ENCODE data around the gene CUX1.
A peak's percentile ranks its signal among the peaks of the same experiment; 100 is the strongest.

The CUX1 gene

GRCh38 chr7:102146122-102146521 is 328.7 kb downstream of the CUX1 start:
- H2AFZ ChIP-seq (ENCODE audit: low read length, unreplicated experiment) = no peak overlapping the region
- no peaks in the 10 kb centered on the region for H3K79me2 ChIP-seq (ENCODE audit: control insufficient read depth, insufficient read depth, low read length, unreplicated experiment)
- H3K27me3 ChIP-seq (ENCODE audit: insufficient read depth, low read length) = no peaks in the 10 kb centered on the region
- H3K4me3 ChIP-seq (ENCODE audit: low read depth, low read length) = no peak overlapping the region
- H3K36me3 ChIP-seq (ENCODE audit: insufficient read depth, low read length) = no peaks in the 10 kb centered on the region
- H3K27ac ChIP-seq (ENCODE audit: low read depth, low read length) = no peak overlapping the region
- peaks cover 8% of the 10 kb centered on the region for H3K4me1 ChIP-seq (ENCODE audit: control insufficient read depth, insufficient read depth, low read length, unreplicated experiment)

GRCh38 chr7:102147008-102147407 is 329.6 kb downstream of the CUX1 start:
- peaks cover 8% of the 10 kb centered on the region for H3K4me1 ChIP-seq (ENCODE audit: control insufficient read depth, insufficient read depth, low read length, unreplicated experiment)
- H3K27ac ChIP-seq (ENCODE audit: low read depth, low read length) = peak overlapping the region; percentile 1; the same call in 1 of the 2 replicates
- H3K4me3 ChIP-seq (ENCODE audit: low read depth, low read length) = peak overlapping the region; percentile 49; the same call in 1 of the 2 replicates
- H3K27me3 ChIP-seq (ENCODE audit: insufficient read depth, low read length) = no peaks in the 10 kb centered on the region
- H3K79me2 ChIP-seq (ENCODE audit: control insufficient read depth, insufficient read depth, low read length, unreplicated experiment) = no peaks in the 10 kb centered on the region
- no peaks in the 10 kb centered on the region for H3K36me3 ChIP-seq (ENCODE audit: insufficient read depth, low read length)
- peak overlapping the region; percentile 91 for H2AFZ ChIP-seq (ENCODE audit: low read length, unreplicated experiment)

- H3K4me3 ChIP-seq (ENCODE audit: low read depth, low read length) = no peak overlapping the region
- H3K4me1 ChIP-seq (ENCODE audit: control insufficient read depth, insufficient read depth, low read length, unreplicated experiment) = peaks cover 8% of the 10 kb centered on the region
- H3K79me2 ChIP-seq (ENCODE audit: control insufficient read depth, insufficient read depth, low read length, unreplicated experiment) = no peaks in the 10 kb centered on the region
- no peak overlapping the region for H3K27ac ChIP-seq (ENCODE audit: low read depth, low read length)
- no peaks in the 10 kb centered on the region for H3K27me3 ChIP-seq (ENCODE audit: insufficient read depth, low read length)
- peaks cover 3% of the 10 kb centered on the region; the same call in 1 of the 2 replicates for H3K36me3 ChIP-seq (ENCODE audit: insufficient read depth, low read length)
- no peak overlapping the region for H2AFZ ChIP-seq (ENCODE audit: low read length, unreplicated experiment)
Observed at GRCh38 chr7:102148799-102149198, 331.4 kb downstream of the CUX1 start.

- peaks cover 3% of the 10 kb centered on the region; the same call in 1 of the 2 replicates for H3K36me3 ChIP-seq (ENCODE audit: insufficient read depth, low read length)
- no peaks in the 10 kb centered on the region for H3K27me3 ChIP-seq (ENCODE audit: insufficient read depth, low read length)
Observed at GRCh38 chr7:102149416-102149815, 332.0 kb downstream of the CUX1 start.

GRCh38 chr7:102150266-102150665 is 332.8 kb downstream of the CUX1 start:
- H3K4me3 ChIP-seq (ENCODE audit: low read depth, low read length) = no peak overlapping the region
- H3K79me2 ChIP-seq (ENCODE audit: control insufficient read depth, insufficient read depth, low read length, unreplicated experiment) = no peaks in the 10 kb centered on the region
- H3K27me3 ChIP-seq (ENCODE audit: insufficient read depth, low read length) = no peaks in the 10 kb centered on the region
- peaks cover 8% of the 10 kb centered on the region for H3K4me1 ChIP-seq (ENCODE audit: control insufficient read depth, insufficient read depth, low read length, unreplicated experiment)
- no peak overlapping the region for H3K27ac ChIP-seq (ENCODE audit: low read depth, low read length)
- peaks cover 3% of the 10 kb centered on the region; the same call in 1 of the 2 replicates for H3K36me3 ChIP-seq (ENCODE audit: insufficient read depth, low read length)
- H2AFZ ChIP-seq (ENCODE audit: low read length, unreplicated experiment) = no peak overlapping the region

More at GRCh38 chr7:102149416-102149815, 332.0 kb downstream of the CUX1 start:
- Histone ChIP-seq H3K4me1 (ENCODE audit: control insufficient read depth, insufficient read depth, low read length, unreplicated experiment) (peaks cover 8% of the 10 kb centered on the region), H3K4me3 (ENCODE audit: low read depth, low read length) (no peak overlapping the region), H2AFZ (ENCODE audit: low read length, unreplicated experiment) (no peak overlapping the region), H3K27ac (ENCODE audit: low read depth, low read length) (no peak overlapping the region), H3K79me2 (ENCODE audit: control insufficient read depth, insufficient read depth, low read length, unreplicated experiment) (no peaks in the 10 kb centered on the region)

- Histone ChIP-seq H2AFZ (ENCODE audit: low read length, unreplicated experiment) (no peak overlapping the region), H3K4me1 (ENCODE audit: control insufficient read depth, insufficient read depth, low read length, unreplicated experiment) (no peaks in the 10 kb centered on the region), H3K36me3 (ENCODE audit: insufficient read depth, low read length) (peaks cover 3% of the 10 kb centered on the region; the same call in 1 of the 2 replicates), H3K27me3 (ENCODE audit: insufficient read depth, low read length) (no peaks in the 10 kb centered on the region), H3K79me2 (ENCODE audit: control insufficient read depth, insufficient read depth, low read length, unreplicated experiment) (no peaks in the 10 kb centered on the region), H3K4me3 (ENCODE audit: low read depth, low read length) (no peak overlapping the region), H3K27ac (ENCODE audit: low read depth, low read length) (no peak overlapping the region)
Observed at GRCh38 chr7:102152672-102153598, 335.5 kb downstream of the CUX1 start.

GRCh38 chr7:102153599-102153946 is 336.1 kb downstream of the CUX1 start:
- H3K4me3 ChIP-seq (ENCODE audit: low read depth, low read length) = no peak overlapping the region
- H3K27me3 ChIP-seq (ENCODE audit: insufficient read depth, low read length) = no peaks in the 10 kb centered on the region
- H3K79me2 ChIP-seq (ENCODE audit: control insufficient read depth, insufficient read depth, low read length, unreplicated experiment) = no peaks in the 10 kb centered on the region
- H2AFZ ChIP-seq (ENCODE audit: low read length, unreplicated experiment) = no peak overlapping the region
- no peak overlapping the region for H3K27ac ChIP-seq (ENCODE audit: low read depth, low read length)
- H3K36me3 ChIP-seq (ENCODE audit: insufficient read depth, low read length) = peaks cover 3% of the 10 kb centered on the region; the same call in 1 of the 2 replicates
- no peaks in the 10 kb centered on the region for H3K4me1 ChIP-seq (ENCODE audit: control insufficient read depth, insufficient read depth, low read length, unreplicated experiment)

- Histone ChIP-seq H2AFZ (ENCODE audit: low read length, unreplicated experiment) (no peak overlapping the region), H3K27me3 (ENCODE audit: insufficient read depth, low read length) (no peaks in the 10 kb centered on the region), H3K4me1 (ENCODE audit: control insufficient read depth, insufficient read depth, low read length, unreplicated experiment) (no peaks in the 10 kb centered on the region)
Observed at GRCh38 chr7:102154425-102154824, 337.0 kb downstream of the CUX1 start.

GRCh38 chr7:102155821-102156441 is 338.5 kb downstream of the CUX1 start:
- no peak overlapping the region for H2AFZ ChIP-seq (ENCODE audit: low read length, unreplicated experiment)
- H3K4me3 ChIP-seq (ENCODE audit: low read depth, low read length) = no peak overlapping the region
- no peaks in the 10 kb centered on the region for H3K79me2 ChIP-seq (ENCODE audit: control insufficient read depth, insufficient read depth, low read length, unreplicated experiment)
- H3K4me1 ChIP-seq (ENCODE audit: control insufficient read depth, insufficient read depth, low read length, unreplicated experiment) = no peaks in the 10 kb centered on the region
- no peak overlapping the region for H3K27ac ChIP-seq (ENCODE audit: low read depth, low read length)
- no peaks in the 10 kb centered on the region for H3K27me3 ChIP-seq (ENCODE audit: insufficient read depth, low read length)
- H3K36me3 ChIP-seq (ENCODE audit: insufficient read depth, low read length) = peaks cover 3% of the 10 kb centered on the region; the same call in 1 of the 2 replicates

More at GRCh38 chr7:102154425-102154824, 337.0 kb downstream of the CUX1 start:
- no peaks in the 10 kb centered on the region for H3K79me2 ChIP-seq (ENCODE audit: control insufficient read depth, insufficient read depth, low read length, unreplicated experiment)
- no peak overlapping the region for H3K4me3 ChIP-seq (ENCODE audit: low read depth, low read length)
- peaks cover 3% of the 10 kb centered on the region; the same call in 1 of the 2 replicates for H3K36me3 ChIP-seq (ENCODE audit: insufficient read depth, low read length)
- H3K27ac ChIP-seq (ENCODE audit: low read depth, low read length) = no peak overlapping the region

- H2AFZ ChIP-seq (ENCODE audit: low read length, unreplicated experiment) = no peak overlapping the region
- no peak overlapping the region for H3K27ac ChIP-seq (ENCODE audit: low read depth, low read length)
- H3K4me3 ChIP-seq (ENCODE audit: low read depth, low read length) = no peak overlapping the region
- no peaks in the 10 kb centered on the region for H3K79me2 ChIP-seq (ENCODE audit: control insufficient read depth, insufficient read depth, low read length, unreplicated experiment)
- no peaks in the 10 kb centered on the region for H3K27me3 ChIP-seq (ENCODE audit: insufficient read depth, low read length)
- H3K4me1 ChIP-seq (ENCODE audit: control insufficient read depth, insufficient read depth, low read length, unreplicated experiment) = no peaks in the 10 kb centered on the region
- peaks cover 3% of the 10 kb centered on the region; the same call in 1 of the 2 replicates for H3K36me3 ChIP-seq (ENCODE audit: insufficient read depth, low read length)
Observed at GRCh38 chr7:102156867-102157266, 339.4 kb downstream of the CUX1 start.
